Measurements from ENCODE around the gene NTRK1. TPM values are rescaled to one million over a fixed set of nuclear protein-coding genes. Genes with fewer than 3 reads are reported as not detected.

Gene NTRK1
- total RNA-seq, 1 donor = not detected

DNA sequence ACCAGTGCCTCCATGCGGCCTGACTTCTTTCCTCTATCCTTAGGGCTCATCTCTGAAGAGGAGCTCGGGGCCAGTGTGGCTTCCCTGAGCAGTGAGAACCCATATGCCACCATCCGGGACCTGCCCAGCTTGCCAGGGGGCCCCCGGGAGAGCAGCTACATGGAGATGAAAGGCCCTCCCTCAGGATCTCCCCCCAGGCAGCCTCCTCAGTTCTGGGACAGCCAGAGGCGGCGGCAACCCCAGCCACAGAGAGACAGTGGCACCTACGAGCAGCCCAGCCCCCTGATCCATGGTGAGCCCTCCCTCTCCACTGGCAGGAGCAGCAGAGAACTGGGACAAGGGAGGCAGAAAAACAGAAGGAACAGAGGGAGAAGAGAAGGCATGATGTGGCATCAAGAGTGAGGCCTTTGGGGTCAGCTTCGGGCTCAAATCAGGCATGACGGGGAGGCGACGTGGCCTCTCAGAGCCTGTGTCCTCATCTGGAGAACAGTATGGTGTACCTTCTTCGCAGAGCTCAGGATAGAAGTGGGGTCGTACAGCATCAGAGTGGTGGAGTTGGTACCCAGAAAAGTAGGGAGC is 53.2 kb downstream of the NTRK1 start:
- no peak for DNase-seq (ENCODE audit: low read depth)
- no peak overlapping the region for H3K4me3 ChIP-seq (ENCODE audit: low read depth, low read length)
- TF ChIP-seq, protein P1, sequence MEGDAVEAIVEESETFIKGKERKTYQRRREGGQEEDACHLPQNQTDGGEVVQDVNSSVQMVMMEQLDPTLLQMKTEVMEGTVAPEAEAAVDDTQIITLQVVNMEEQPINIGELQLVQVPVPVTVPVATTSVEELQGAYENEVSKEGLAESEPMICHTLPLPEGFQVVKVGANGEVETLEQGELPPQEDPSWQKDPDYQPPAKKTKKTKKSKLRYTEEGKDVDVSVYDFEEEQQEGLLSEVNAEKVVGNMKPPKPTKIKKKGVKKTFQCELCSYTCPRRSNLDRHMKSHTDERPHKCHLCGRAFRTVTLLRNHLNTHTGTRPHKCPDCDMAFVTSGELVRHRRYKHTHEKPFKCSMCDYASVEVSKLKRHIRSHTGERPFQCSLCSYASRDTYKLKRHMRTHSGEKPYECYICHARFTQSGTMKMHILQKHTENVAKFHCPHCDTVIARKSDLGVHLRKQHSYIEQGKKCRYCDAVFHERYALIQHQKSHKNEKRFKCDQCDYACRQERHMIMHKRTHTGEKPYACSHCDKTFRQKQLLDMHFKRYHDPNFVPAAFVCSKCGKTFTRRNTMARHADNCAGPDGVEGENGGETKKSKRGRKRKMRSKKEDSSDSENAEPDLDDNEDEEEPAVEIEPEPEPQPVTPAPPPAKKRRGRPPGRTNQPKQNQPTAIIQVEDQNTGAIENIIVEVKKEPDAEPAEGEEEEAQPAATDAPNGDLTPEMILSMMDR (IDR thresholded peaks at IDR 0.05; ENCODE audit: insufficient read depth, low read depth, low read length) = no peak

DNA sequence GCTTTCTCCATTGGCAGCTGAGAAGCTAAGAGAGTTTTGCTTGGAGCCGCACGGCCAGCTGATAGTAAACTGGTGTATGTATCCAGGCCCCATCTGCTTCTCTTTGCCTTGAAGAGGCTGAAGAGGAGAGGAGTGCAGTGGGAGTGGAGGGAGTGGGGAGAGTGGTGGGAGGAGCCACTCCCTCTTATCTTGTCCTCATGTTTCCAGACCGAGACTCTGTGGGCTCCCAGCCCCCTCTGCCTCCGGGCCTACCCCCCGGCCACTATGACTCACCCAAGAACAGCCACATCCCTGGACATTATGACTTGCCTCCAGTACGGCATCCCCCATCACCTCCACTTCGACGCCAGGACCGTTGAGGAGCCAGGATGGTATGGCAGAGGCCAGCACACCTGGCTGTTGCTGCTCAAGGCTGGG is 53.8 kb downstream of the NTRK1 start:
- no peak overlapping the region for H3K4me3 ChIP-seq (ENCODE audit: low read depth, low read length)
- peak; percentile 83 for DNase-seq (ENCODE audit: low read depth)
- TF ChIP-seq, protein P1 (IDR thresholded peaks at IDR 0.05; ENCODE audit: insufficient read depth, low read depth, low read length) = no peak

DNA sequence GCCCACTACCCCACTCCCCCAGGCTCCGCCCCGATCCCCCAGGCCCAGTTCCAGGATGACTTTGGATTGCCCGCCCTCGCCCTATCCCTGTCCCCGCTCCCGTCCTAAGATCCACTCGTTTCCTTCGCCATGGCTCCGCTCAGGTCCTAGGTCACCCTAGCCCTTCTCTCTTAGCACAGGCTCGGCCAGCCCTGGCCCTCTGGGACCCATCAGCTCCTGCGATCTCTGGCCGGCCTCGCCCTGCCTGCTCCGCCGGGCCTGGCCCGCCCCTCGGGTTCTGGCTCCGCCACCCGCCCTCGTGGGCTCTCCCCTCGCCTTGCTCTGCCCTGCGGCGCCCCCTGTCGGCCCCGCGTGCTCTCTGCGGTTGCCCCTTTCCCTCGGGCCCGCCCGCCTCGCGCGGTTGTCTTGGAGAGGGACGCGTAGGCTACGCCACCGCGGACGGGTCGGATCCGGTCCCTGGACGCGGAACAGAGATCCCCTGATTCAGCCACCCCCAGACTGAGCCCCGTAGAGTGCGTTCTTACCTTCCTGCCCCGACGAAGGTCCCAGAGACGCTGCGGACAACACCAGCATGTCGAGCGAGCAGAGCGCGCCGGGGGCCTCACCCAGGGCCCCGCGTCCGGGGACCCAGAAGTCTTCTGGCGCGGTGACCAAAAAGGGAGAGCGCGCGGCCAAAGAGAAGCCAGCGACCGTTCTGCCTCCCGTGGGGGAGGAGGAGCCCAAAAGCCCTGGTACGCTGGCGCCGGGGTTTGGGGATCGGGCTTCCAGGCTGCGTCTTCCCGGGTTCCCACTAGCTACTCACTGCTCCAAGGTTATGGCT is 59.8 kb downstream of the NTRK1 start, which contains the start of gene LRRC71:
TSS of gene LRRC71 (plus strand) at position 400 of the 820 bp plus-strand sequence. CDS start at position 572, 172 bp downstream.
- peak; percentile 83 for DNase-seq (ENCODE audit: low read depth)
- peak within 1 kb of the TSS; percentile 48 for H3K4me3 ChIP-seq (ENCODE audit: low read depth, low read length)
- TF ChIP-seq, protein P1 (IDR thresholded peaks at IDR 0.05; ENCODE audit: insufficient read depth, low read depth, low read length) = peak; percentile 92

DNA sequence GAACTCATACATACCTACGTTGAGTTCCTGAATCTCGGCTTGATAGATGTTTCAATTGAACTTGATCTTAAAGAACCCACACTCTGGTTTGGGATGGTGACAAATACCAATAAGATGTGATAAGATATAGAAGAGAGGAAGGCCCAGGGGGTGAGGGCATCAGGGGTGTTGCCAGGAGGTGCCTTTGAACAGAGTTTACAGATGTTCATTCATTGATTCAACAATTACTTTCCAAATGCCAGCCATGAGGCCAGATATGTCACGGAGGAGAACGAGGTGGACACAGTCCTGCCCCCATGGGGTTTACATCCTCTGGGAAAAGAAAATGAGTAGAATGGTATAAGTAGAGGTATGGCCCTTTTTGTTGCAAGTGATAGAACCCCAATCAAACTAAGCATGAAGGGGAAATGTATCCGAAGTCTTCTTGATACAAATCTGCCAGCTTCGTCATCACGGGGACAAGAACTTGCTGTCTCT is 60.4 kb downstream of the NTRK1 start:
- TF ChIP-seq, protein P1 (IDR thresholded peaks at IDR 0.05; ENCODE audit: insufficient read depth, low read depth, low read length) = no peak
- no peak overlapping the region for H3K4me3 ChIP-seq (ENCODE audit: low read depth, low read length)
- no peak for DNase-seq (ENCODE audit: low read depth)

DNA sequence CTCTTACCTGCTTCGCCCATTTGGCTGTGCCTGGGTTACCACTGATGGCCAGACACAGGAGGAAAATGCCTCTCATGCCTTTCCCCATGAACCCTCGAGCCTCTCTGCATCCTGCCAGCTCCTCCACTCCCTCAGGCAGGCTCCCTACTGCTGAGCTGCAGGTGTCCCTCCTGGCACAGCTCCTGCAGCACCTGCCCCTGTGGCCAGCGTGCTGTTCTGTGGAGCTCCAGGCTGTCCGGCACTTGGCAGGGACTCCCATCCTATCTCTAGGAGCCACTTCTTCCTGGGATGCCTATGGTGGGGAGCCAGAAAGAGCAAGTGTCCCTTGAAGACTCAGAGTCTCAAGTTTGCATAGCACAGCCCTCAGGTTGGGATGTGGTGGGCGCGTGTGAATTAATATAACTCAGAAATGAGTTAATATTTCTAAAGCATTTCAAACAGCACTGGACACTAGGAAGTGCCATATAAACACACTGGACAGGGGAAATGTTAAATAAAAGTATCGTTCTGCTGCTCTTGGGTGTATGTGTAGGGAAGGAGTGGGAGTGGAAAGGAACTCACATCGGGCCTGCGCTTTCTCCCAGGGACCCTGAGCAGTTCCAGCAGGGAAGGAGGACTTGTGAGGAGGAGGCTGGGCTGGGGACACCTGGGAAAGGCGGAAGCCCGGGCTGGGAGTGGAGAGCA is 62.5 kb downstream of the NTRK1 start:
- DNase-seq (ENCODE audit: low read depth) = no peak
- H3K4me3 ChIP-seq (ENCODE audit: low read depth, low read length) = no peak overlapping the region
- TF ChIP-seq, protein P1 (IDR thresholded peaks at IDR 0.05; ENCODE audit: insufficient read depth, low read depth, low read length) = no peak

DNA sequence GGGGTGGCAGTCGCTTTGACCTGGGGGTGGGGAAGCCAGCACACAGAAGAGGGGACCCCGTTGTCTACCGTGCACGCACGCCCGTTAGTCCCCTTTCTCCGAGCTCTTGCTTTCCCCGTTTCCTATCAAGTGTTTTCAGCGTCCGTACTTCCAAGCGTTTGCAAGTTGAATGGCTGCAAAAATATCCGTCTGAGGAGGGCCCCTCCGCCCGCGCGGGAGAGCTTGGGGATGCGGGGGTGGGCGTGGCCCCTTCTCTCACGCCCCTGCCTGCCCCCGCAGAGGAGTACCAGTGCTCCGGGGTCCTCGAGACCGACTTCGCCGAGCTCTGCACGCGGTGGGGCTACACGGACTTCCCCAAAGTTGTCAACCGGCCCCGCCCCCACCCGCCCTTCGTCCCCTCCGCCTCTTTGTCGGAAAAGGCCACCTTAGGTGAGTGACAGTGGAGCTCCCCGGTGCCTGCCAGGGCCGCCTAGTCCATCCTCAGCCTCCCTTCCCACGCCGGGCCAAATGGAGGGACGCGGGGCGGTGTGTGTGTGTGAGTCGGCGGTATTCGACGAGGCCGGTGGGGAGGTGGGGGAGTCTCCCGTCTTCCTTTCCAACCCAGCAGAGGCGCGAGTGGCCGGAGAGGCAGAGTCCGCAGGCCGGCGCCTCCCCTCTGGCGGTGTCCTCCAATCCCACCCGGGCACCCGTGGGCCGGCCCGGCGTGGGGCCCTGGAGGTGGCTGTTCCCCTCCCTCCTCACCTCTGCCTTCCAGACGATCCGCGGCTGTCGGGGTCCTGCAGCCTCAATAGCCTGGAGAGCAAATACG is 63.2 kb downstream of the NTRK1 start:
- TF ChIP-seq, protein P1 (IDR thresholded peaks at IDR 0.05; ENCODE audit: insufficient read depth, low read depth, low read length) = no peak
- no peak overlapping the region for H3K4me3 ChIP-seq (ENCODE audit: low read depth, low read length)
- DNase-seq (ENCODE audit: low read depth) = no peak
